Mammary epithelial cell (primary cell): ENCODE measurements around the gene SLC12A3.

ENCODE experiments used
- CTCF ChIP-seq, 2 donors: IDR thresholded peaks in 1 of 2; conservative IDR thresholded peaks in 1 of 2; 2 replicates each; pipeline ENCODE4 v1.5.1; 2011 to 2012; ENCODE audit warnings: inconsistent platforms in 2 of 2, low read length in 2 of 2, mild to moderate bottlenecking in 2 of 2, control low read depth in 1 of 2, low read depth in 1 of 2; ENCODE audit not compliant: insufficient read depth in 1 of 2; ENCODE audit errors: extremely low read depth in 1 of 2
- EZH2 ChIP-seq: IDR thresholded peaks from 2 replicates; pipeline ENCODE4 v1.6.1; 2012; ENCODE audit warnings: low read length, inconsistent platforms, borderline replicate concordance

GRCh38 chr16:56883586-56883985 is 18.6 kb downstream of the SLC12A3 start:
- TF ChIP-seq EZH2 (no peak), CTCF (conservative IDR thresholded peaks at IDR 0.05 in 1 of 2, IDR thresholded peaks at IDR 0.05 in 1 of 2; ENCODE audit: extremely low read depth in 1 of 2, insufficient read depth in 1 of 2, low read depth in 1 of 2, low read length in 2 of 2) (no peak)
